HCT116 (cell line): ENCODE data around the gene GABBR2.

Experiments
- ATF3 ChIP-seq: IDR thresholded peaks from 2 replicates; pipeline ENCODE4 v1.6.1; 2012
- CEBPB ChIP-seq: IDR thresholded peaks from 2 replicates; pipeline ENCODE4 v1.6.1; 2012; ENCODE audit warnings: low read depth
- CTCF ChIP-seq, 3 experiments: fragments of 200-600 bp in 1 of 3; sonication (generic) in 1 of 3; IDR thresholded peaks in 2 of 3; conservative IDR thresholded peaks in 1 of 3; 2 replicates each; pipeline ENCODE4 v1.5.1; 2012 to 2017; ENCODE audit warnings: low read depth in 2 of 3, low read length in 2 of 3, antibody characterized with exemption in 1 of 3, borderline replicate concordance in 1 of 3, control low read depth in 1 of 3, mild to moderate bottlenecking in 1 of 3, mixed read lengths in 1 of 3, mixed run types in 1 of 3, moderate library complexity in 1 of 3; ENCODE audit not compliant: insufficient read depth in 1 of 3
- ELF1 ChIP-seq: IDR thresholded peaks from 2 replicates; pipeline ENCODE4 v1.6.1; 2012; ENCODE audit warnings: low read depth, borderline replicate concordance
- EZH2 ChIP-seq: fragments of 200-600 bp; sonication (generic); IDR thresholded peaks from 2 replicates; pipeline ENCODE4 v1.6.1; 2017; ENCODE audit warnings: antibody characterized with exemption, mixed run types
- EZH2phosphoT487 ChIP-seq: fragments of 200-600 bp; IDR thresholded peaks from 2 replicates; pipeline ENCODE4 v1.6.1; 2018; ENCODE audit warnings: antibody characterized with exemption, borderline replicate concordance
- MAX ChIP-seq: IDR thresholded peaks from 2 replicates; pipeline ENCODE4 v1.6.1; 2012
- POLR2A ChIP-seq: IDR thresholded peaks from 2 replicates; pipeline ENCODE4 v1.7.0; 2011; ENCODE audit warnings: borderline replicate concordance; ENCODE audit not compliant: insufficient read depth, insufficient read length; ENCODE audit errors: extremely low read depth
- SIN3A ChIP-seq: IDR thresholded peaks from 2 replicates; pipeline ENCODE4 v1.6.1; 2012; ENCODE audit warnings: low read depth
- SRF ChIP-seq: IDR thresholded peaks from 2 replicates; pipeline ENCODE4 v1.6.1; 2012; ENCODE audit warnings: low read depth
- TCF7L2 ChIP-seq: IDR thresholded peaks from 2 replicates; pipeline ENCODE4 v1.7.0; 2011; ENCODE audit warnings: borderline replicate concordance, inconsistent platforms; ENCODE audit not compliant: insufficient read depth, insufficient read length; ENCODE audit errors: extremely low read depth
- YY1 ChIP-seq: IDR thresholded peaks from 2 replicates; pipeline ENCODE4 v1.6.1; 2011; ENCODE audit warnings: low read length, low read depth, moderate library complexity, mild to moderate bottlenecking; ENCODE audit not compliant: insufficient replicate concordance; ENCODE audit errors: extremely low read depth
- ZNF274 ChIP-seq: fragments of 200-500 bp; sonication (Bioruptor generic); IDR thresholded peaks from 2 replicates; pipeline ENCODE4 v1.6.1; 2014; ENCODE audit warnings: mild to moderate bottlenecking, low read depth, low read length, inconsistent platforms

GRCh38 chr9:98323831-98324135, 385.0 kb downstream of the GABBR2 start:
- TF ChIP-seq CEBPB (no peak), TCF7L2 (no peak), EZH2 (no peak), CTCF (IDR thresholded peaks at IDR 0.05 in 2 of 3, conservative IDR thresholded peaks at IDR 0.05 in 1 of 3; ENCODE audit: borderline replicate concordance in 1 of 3, insufficient read depth in 1 of 3, low read depth in 2 of 3, low read length in 2 of 3) (no peak), POLR2A (no peak), SIN3A (no peak), EZH2phosphoT487 (no peak), ATF3 (no peak), YY1 (no peak), MAX (no peak), ELF1 (no peak), ZNF274 (no peak), SRF (no peak)
